ENCODE measurements around the gene CSNK1D. TPM values are rescaled to one million over a fixed set of nuclear protein-coding genes. Genes with fewer than 3 reads are reported as not detected.

CSNK1D gene
- total RNA-seq, 1 experiment from 2014 or later, result 157 TPM

- Mint-ChIP-seq H3K4me1 (ENCODE audit: low read depth, unreplicated experiment) (peaks cover 31% of the 10 kb centered on the region), H3K36me3 (ENCODE audit: insufficient read depth, unreplicated experiment) (peaks cover 39% of the 10 kb centered on the region), H3K9me3 (ENCODE audit: low read depth, unreplicated experiment) (no peaks in the 10 kb centered on the region), H3K4me3 (ENCODE audit: low read depth, unreplicated experiment) (no peak overlapping the region), H3K27ac (ENCODE audit: unreplicated experiment) (peak overlapping the region; percentile 28), H3K27me3 (ENCODE audit: unreplicated experiment) (no peaks in the 10 kb centered on the region)
- DNase-seq, result no peak
- no TSS peak for BruUV-seq (replicated peaks)
- TF ChIP-seq, protein P1, sequence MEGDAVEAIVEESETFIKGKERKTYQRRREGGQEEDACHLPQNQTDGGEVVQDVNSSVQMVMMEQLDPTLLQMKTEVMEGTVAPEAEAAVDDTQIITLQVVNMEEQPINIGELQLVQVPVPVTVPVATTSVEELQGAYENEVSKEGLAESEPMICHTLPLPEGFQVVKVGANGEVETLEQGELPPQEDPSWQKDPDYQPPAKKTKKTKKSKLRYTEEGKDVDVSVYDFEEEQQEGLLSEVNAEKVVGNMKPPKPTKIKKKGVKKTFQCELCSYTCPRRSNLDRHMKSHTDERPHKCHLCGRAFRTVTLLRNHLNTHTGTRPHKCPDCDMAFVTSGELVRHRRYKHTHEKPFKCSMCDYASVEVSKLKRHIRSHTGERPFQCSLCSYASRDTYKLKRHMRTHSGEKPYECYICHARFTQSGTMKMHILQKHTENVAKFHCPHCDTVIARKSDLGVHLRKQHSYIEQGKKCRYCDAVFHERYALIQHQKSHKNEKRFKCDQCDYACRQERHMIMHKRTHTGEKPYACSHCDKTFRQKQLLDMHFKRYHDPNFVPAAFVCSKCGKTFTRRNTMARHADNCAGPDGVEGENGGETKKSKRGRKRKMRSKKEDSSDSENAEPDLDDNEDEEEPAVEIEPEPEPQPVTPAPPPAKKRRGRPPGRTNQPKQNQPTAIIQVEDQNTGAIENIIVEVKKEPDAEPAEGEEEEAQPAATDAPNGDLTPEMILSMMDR (IDR thresholded peaks at IDR 0.05; ENCODE audit: unreplicated experiment), result no peak
- CTCF ChIA-PET, result no interaction called here
- intact Hi-C loops (cut with micrococcal nuclease; ENCODE audit: unreplicated experiment), result no loop called here
These were observed 69.6 kb downstream of the CSNK1D start for GRCh38 chr17:82203920-82204319.

DNA sequence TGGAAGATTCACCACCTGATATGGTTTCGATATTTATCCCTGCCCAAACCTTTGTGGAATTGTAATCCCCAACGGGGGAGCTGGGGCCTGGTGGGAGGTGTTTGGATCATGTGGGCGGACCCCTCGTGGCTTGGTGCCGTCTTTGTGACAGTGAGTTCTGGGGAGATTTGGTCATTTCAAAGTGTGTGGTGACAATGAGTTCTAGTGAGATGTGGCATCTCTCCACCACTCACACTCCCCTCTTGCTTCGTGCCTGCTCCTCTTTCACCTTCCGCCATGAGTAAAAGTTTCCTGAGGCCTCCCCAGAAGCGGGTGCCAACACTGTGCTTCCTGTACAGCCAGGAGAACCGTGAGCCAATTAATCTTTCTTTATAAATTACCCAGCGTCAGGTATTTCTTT, 70.5 kb downstream of the CSNK1D start:
- H3K9me3 Mint-ChIP-seq (ENCODE audit: low read depth, unreplicated experiment), result no peaks in the 10 kb centered on the region
- no peak for DNase-seq
- H3K4me3 Mint-ChIP-seq (ENCODE audit: low read depth, unreplicated experiment), result no peak overlapping the region
- CTCF ChIA-PET, result no interaction called here
- TF ChIP-seq, protein P1 (IDR thresholded peaks at IDR 0.05; ENCODE audit: unreplicated experiment), result no peak
- H3K27me3 Mint-ChIP-seq (ENCODE audit: unreplicated experiment), result no peaks in the 10 kb centered on the region
- H3K36me3 Mint-ChIP-seq (ENCODE audit: insufficient read depth, unreplicated experiment), result peaks cover 47% of the 10 kb centered on the region
- H3K4me1 Mint-ChIP-seq (ENCODE audit: low read depth, unreplicated experiment), result peaks cover 31% of the 10 kb centered on the region
- no peak overlapping the region for H3K27ac Mint-ChIP-seq (ENCODE audit: unreplicated experiment)
- no TSS peak for BruUV-seq (replicated peaks)
- intact Hi-C loops (cut with micrococcal nuclease; ENCODE audit: unreplicated experiment), result no loop called here

GRCh38 chr17:82201498-82201910, 72.0 kb downstream of the CSNK1D start:
- intact Hi-C loops (cut with micrococcal nuclease; ENCODE audit: unreplicated experiment), result no loop called here
- no peaks in the 10 kb centered on the region for H3K27me3 Mint-ChIP-seq (ENCODE audit: unreplicated experiment)
- BruUV-seq (replicated peaks), result no TSS peak
- H3K4me3 Mint-ChIP-seq (ENCODE audit: low read depth, unreplicated experiment), result no peak overlapping the region
- TF ChIP-seq, protein P1 (IDR thresholded peaks at IDR 0.05; ENCODE audit: unreplicated experiment), result no peak
- peaks cover 44% of the 10 kb centered on the region for H3K36me3 Mint-ChIP-seq (ENCODE audit: insufficient read depth, unreplicated experiment)
- H3K4me1 Mint-ChIP-seq (ENCODE audit: low read depth, unreplicated experiment), result peaks cover 27% of the 10 kb centered on the region
- no peak overlapping the region for H3K27ac Mint-ChIP-seq (ENCODE audit: unreplicated experiment)
- H3K9me3 Mint-ChIP-seq (ENCODE audit: low read depth, unreplicated experiment), result no peaks in the 10 kb centered on the region
- DNase-seq, result no peak
- CTCF ChIA-PET, result interaction anchor here (0.6 kb wide), 1 partner anchor 86 kb away, joined by 8 read pairs; no protein-coding TSS in a partner anchor

GRCh38 chr17:82200743-82201497, 72.6 kb downstream of the CSNK1D start:
- TF ChIP-seq, protein P1 (IDR thresholded peaks at IDR 0.05; ENCODE audit: unreplicated experiment), result no peak
- Mint-ChIP-seq H3K27ac (ENCODE audit: unreplicated experiment) (no peak overlapping the region), H3K9me3 (ENCODE audit: low read depth, unreplicated experiment) (no peaks in the 10 kb centered on the region), H3K27me3 (ENCODE audit: unreplicated experiment) (no peaks in the 10 kb centered on the region), H3K4me3 (ENCODE audit: low read depth, unreplicated experiment) (no peak overlapping the region), H3K36me3 (ENCODE audit: insufficient read depth, unreplicated experiment) (peaks cover 44% of the 10 kb centered on the region), H3K4me1 (ENCODE audit: low read depth, unreplicated experiment) (peaks cover 21% of the 10 kb centered on the region)
- CTCF ChIA-PET, result no interaction called here
- no TSS peak for BruUV-seq (replicated peaks)
- no peak for DNase-seq
- intact Hi-C loops (cut with micrococcal nuclease; ENCODE audit: unreplicated experiment), result no loop called here
